Measurements from ENCODE around the gene C1QTNF6.

DNA sequence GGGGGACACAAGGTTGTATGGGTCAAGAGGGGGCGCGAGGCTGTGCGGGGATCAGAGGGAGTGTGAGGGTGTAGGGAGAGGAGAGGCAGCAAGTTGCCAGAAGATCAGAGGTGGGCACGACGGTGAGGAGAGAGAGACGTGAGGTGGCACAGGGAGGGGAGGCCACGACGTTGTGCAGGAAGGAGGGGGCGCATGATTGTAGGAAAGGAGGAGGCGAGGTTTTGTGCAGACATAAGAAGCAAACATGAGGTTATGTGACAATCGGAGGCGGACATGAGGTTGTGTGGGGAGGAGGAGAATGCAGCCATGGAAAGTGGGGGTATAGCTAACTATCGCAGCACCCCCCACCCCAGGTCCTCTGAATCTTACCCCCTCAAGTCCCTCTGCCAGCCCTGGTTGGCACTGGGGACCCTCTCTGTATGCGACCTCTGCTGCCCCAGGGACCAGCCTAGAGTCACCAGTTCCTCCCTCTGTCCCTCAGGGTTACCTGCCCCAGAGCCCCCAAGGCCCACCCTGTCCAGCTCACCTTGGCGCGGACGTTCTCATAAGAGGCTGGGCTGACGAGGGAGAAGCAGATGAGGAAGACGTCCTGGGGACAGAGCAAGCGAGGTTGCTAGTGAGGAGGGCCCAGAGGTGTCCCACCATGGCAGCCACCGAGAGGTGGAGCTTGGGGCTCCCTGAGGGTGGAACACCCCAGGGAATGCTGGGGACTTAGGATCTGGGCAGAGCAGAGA lies 43.5 kb upstream of the C1QTNF6 start:
- TF ChIP-seq, protein P1, sequence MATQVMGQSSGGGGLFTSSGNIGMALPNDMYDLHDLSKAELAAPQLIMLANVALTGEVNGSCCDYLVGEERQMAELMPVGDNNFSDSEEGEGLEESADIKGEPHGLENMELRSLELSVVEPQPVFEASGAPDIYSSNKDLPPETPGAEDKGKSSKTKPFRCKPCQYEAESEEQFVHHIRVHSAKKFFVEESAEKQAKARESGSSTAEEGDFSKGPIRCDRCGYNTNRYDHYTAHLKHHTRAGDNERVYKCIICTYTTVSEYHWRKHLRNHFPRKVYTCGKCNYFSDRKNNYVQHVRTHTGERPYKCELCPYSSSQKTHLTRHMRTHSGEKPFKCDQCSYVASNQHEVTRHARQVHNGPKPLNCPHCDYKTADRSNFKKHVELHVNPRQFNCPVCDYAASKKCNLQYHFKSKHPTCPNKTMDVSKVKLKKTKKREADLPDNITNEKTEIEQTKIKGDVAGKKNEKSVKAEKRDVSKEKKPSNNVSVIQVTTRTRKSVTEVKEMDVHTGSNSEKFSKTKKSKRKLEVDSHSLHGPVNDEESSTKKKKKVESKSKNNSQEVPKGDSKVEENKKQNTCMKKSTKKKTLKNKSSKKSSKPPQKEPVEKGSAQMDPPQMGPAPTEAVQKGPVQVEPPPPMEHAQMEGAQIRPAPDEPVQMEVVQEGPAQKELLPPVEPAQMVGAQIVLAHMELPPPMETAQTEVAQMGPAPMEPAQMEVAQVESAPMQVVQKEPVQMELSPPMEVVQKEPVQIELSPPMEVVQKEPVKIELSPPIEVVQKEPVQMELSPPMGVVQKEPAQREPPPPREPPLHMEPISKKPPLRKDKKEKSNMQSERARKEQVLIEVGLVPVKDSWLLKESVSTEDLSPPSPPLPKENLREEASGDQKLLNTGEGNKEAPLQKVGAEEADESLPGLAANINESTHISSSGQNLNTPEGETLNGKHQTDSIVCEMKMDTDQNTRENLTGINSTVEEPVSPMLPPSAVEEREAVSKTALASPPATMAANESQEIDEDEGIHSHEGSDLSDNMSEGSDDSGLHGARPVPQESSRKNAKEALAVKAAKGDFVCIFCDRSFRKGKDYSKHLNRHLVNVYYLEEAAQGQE (IDR thresholded peaks at IDR 0.05; ENCODE audit: unreplicated experiment) = no peak
- TF ChIP-seq, protein P2, sequence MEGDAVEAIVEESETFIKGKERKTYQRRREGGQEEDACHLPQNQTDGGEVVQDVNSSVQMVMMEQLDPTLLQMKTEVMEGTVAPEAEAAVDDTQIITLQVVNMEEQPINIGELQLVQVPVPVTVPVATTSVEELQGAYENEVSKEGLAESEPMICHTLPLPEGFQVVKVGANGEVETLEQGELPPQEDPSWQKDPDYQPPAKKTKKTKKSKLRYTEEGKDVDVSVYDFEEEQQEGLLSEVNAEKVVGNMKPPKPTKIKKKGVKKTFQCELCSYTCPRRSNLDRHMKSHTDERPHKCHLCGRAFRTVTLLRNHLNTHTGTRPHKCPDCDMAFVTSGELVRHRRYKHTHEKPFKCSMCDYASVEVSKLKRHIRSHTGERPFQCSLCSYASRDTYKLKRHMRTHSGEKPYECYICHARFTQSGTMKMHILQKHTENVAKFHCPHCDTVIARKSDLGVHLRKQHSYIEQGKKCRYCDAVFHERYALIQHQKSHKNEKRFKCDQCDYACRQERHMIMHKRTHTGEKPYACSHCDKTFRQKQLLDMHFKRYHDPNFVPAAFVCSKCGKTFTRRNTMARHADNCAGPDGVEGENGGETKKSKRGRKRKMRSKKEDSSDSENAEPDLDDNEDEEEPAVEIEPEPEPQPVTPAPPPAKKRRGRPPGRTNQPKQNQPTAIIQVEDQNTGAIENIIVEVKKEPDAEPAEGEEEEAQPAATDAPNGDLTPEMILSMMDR (conservative IDR thresholded peaks at IDR 0.05; ENCODE audit: low read depth in 2 of 2) = no peak
- TF ChIP-seq, protein P3, sequence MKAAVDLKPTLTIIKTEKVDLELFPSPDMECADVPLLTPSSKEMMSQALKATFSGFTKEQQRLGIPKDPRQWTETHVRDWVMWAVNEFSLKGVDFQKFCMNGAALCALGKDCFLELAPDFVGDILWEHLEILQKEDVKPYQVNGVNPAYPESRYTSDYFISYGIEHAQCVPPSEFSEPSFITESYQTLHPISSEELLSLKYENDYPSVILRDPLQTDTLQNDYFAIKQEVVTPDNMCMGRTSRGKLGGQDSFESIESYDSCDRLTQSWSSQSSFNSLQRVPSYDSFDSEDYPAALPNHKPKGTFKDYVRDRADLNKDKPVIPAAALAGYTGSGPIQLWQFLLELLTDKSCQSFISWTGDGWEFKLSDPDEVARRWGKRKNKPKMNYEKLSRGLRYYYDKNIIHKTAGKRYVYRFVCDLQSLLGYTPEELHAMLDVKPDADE (IDR thresholded peaks at IDR 0.05) = no peak
